ENCODE data around the gene CIAO3. TPM values are rescaled to one million over a fixed set of nuclear protein-coding genes. Genes with fewer than 3 reads are reported as not detected.
A peak's percentile ranks its signal among the peaks of the same experiment; 100 is the strongest.

CIAO3 gene
- total RNA-seq, 1 experiment from 2014 or later, result 51.9 TPM

- Mint-ChIP-seq H3K36me3 (ENCODE audit: insufficient read depth, unreplicated experiment) (peaks cover 65% of the 10 kb centered on the region), H3K4me3 (ENCODE audit: low read depth, unreplicated experiment) (no peak overlapping the region), H3K4me1 (ENCODE audit: low read depth, unreplicated experiment) (no peaks in the 10 kb centered on the region), H3K27ac (ENCODE audit: unreplicated experiment) (no peak overlapping the region), H3K9me3 (ENCODE audit: low read depth, unreplicated experiment) (no peaks in the 10 kb centered on the region), H3K27me3 (ENCODE audit: unreplicated experiment) (no peaks in the 10 kb centered on the region)
- no peak for DNase-seq
- intact Hi-C loops (cut with micrococcal nuclease; ENCODE audit: unreplicated experiment), result no loop called here
- CTCF ChIA-PET, result interaction anchor here (0.6 to 2.4 kb wide), 6 partner anchors 23 to 72 kb away, joined by 3 to 9 read pairs (median 4); partner anchors contain the start of gene MSLN
- no TSS peak for BruUV-seq (replicated peaks)
- no peak for TF ChIP-seq CTCF (IDR thresholded peaks at IDR 0.05; ENCODE audit: unreplicated experiment)
Observed at GRCh38 chr16:784431-784830, 43.6 kb upstream of the CIAO3 start.

GRCh38 chr16:783404-784161 is 42.8 kb upstream of the CIAO3 start:
- no TSS peak for BruUV-seq (replicated peaks)
- no peak for DNase-seq
- Mint-ChIP-seq H3K4me3 (ENCODE audit: low read depth, unreplicated experiment) (peak overlapping the region; percentile 26), H3K9me3 (ENCODE audit: low read depth, unreplicated experiment) (no peaks in the 10 kb centered on the region), H3K27ac (ENCODE audit: unreplicated experiment) (no peak overlapping the region), H3K4me1 (ENCODE audit: low read depth, unreplicated experiment) (no peaks in the 10 kb centered on the region), H3K36me3 (ENCODE audit: insufficient read depth, unreplicated experiment) (peaks cover 56% of the 10 kb centered on the region), H3K27me3 (ENCODE audit: unreplicated experiment) (no peaks in the 10 kb centered on the region)
- intact Hi-C loops (cut with micrococcal nuclease; ENCODE audit: unreplicated experiment), result no loop called here
- CTCF ChIA-PET, result interaction anchor here (0.6 to 1.7 kb wide), 3 partner anchors 23 to 71 kb away, joined by 3 to 4 read pairs (median 3); partner anchors contain the start of gene MSLN
- no peak for TF ChIP-seq CTCF (IDR thresholded peaks at IDR 0.05; ENCODE audit: unreplicated experiment)

GRCh38 chr16:782766-783403 is 42.1 kb upstream of the CIAO3 start:
- Mint-ChIP-seq H3K27me3 (ENCODE audit: unreplicated experiment) (no peaks in the 10 kb centered on the region), H3K4me3 (ENCODE audit: low read depth, unreplicated experiment) (peak overlapping the region; percentile 26), H3K27ac (ENCODE audit: unreplicated experiment) (no peak overlapping the region), H3K4me1 (ENCODE audit: low read depth, unreplicated experiment) (peaks cover 3% of the 10 kb centered on the region), H3K9me3 (ENCODE audit: low read depth, unreplicated experiment) (no peaks in the 10 kb centered on the region), H3K36me3 (ENCODE audit: insufficient read depth, unreplicated experiment) (peaks cover 49% of the 10 kb centered on the region)
- no TSS peak for BruUV-seq (replicated peaks)
- no peak for DNase-seq
- TF ChIP-seq CTCF (IDR thresholded peaks at IDR 0.05; ENCODE audit: unreplicated experiment), result no peak
- intact Hi-C loops (cut with micrococcal nuclease; ENCODE audit: unreplicated experiment), result no loop called here
- CTCF ChIA-PET, result interaction anchor here (0.6 to 1.7 kb wide), 2 partner anchors 22 to 70 kb away, joined by 3 to 4 read pairs; partner anchors contain the start of gene MSLN

GRCh38 chr16:782258-782657 is 41.5 kb upstream of the CIAO3 start:
- peaks cover 43% of the 10 kb centered on the region for H3K36me3 Mint-ChIP-seq (ENCODE audit: insufficient read depth, unreplicated experiment)
- H3K4me3 Mint-ChIP-seq (ENCODE audit: low read depth, unreplicated experiment), result no peak overlapping the region
- no TSS peak for BruUV-seq (replicated peaks)
- DNase-seq, result no peak
- intact Hi-C loops (cut with micrococcal nuclease; ENCODE audit: unreplicated experiment), result no loop called here
- H3K4me1 Mint-ChIP-seq (ENCODE audit: low read depth, unreplicated experiment), result peaks cover 8% of the 10 kb centered on the region
- H3K27ac Mint-ChIP-seq (ENCODE audit: unreplicated experiment), result no peak overlapping the region
- CTCF ChIA-PET, result no interaction called here
- H3K27me3 Mint-ChIP-seq (ENCODE audit: unreplicated experiment), result no peaks in the 10 kb centered on the region
- TF ChIP-seq CTCF (IDR thresholded peaks at IDR 0.05; ENCODE audit: unreplicated experiment), result no peak
- H3K9me3 Mint-ChIP-seq (ENCODE audit: low read depth, unreplicated experiment), result no peaks in the 10 kb centered on the region

All from Calu3 (cell line).